ACC112 (cell line): ENCODE data around the gene CFAP299.

ENCODE experiments used
- H2AFZ ChIP-seq: fragments of 200-600 bp; sonication (generic); one replicate; pipeline ENCODE4 v1.6.0; 2017; ENCODE audit warnings: antibody characterized with exemption, low read length; ENCODE audit not compliant: unreplicated experiment
- H3K27ac ChIP-seq: fragments of 200-600 bp; sonication (generic); 2 replicates; pipeline ENCODE4 v1.5.1; 2014; ENCODE audit warnings: low read depth, mild to moderate bottlenecking, antibody characterized with exemption, low read length, moderate library complexity
- H3K27me3 ChIP-seq: fragments of 200-600 bp; sonication (generic); 2 replicates; pipeline ENCODE4 v1.6.1; 2014; ENCODE audit warnings: mild to moderate bottlenecking, antibody characterized with exemption, low read length, moderate library complexity, mixed read lengths; ENCODE audit not compliant: insufficient read depth
- H3K36me3 ChIP-seq: fragments of 200-600 bp; sonication (generic); 2 replicates; pipeline ENCODE4 v1.6.1; 2016; ENCODE audit warnings: mild to moderate bottlenecking, antibody characterized with exemption, low read length, moderate library complexity, mixed read lengths; ENCODE audit not compliant: insufficient read depth
- H3K4me1 ChIP-seq: fragments of 200-600 bp; sonication (generic); one replicate; pipeline ENCODE4 v1.6.1; 2016; ENCODE audit warnings: low read length, mixed read lengths; ENCODE audit not compliant: insufficient read depth, unreplicated experiment, control insufficient read depth
- H3K4me3 ChIP-seq: fragments of 200-600 bp; sonication (generic); 2 replicates; pipeline ENCODE4 v1.5.1; 2014; ENCODE audit warnings: mild to moderate bottlenecking, low read depth, low read length
- H3K79me2 ChIP-seq: fragments of 200-600 bp; sonication (generic); one replicate; pipeline ENCODE4 v1.6.0; 2016; ENCODE audit warnings: low read length; ENCODE audit not compliant: control insufficient read depth, unreplicated experiment, insufficient read depth

The CFAP299 gene

GRCh38 chr4:80387390-80388283, 52.1 kb downstream of the CFAP299 start:
- H3K79me2 ChIP-seq: no peaks in the 10 kb centered on the region
- no peak overlapping the region for H2AFZ ChIP-seq
- no peak overlapping the region for H3K4me3 ChIP-seq
- peaks cover 4% of the 10 kb centered on the region for H3K4me1 ChIP-seq
- H3K36me3 ChIP-seq: no peaks in the 10 kb centered on the region
- no peak overlapping the region for H3K27ac ChIP-seq
- no peaks in the 10 kb centered on the region for H3K27me3 ChIP-seq

DNA sequence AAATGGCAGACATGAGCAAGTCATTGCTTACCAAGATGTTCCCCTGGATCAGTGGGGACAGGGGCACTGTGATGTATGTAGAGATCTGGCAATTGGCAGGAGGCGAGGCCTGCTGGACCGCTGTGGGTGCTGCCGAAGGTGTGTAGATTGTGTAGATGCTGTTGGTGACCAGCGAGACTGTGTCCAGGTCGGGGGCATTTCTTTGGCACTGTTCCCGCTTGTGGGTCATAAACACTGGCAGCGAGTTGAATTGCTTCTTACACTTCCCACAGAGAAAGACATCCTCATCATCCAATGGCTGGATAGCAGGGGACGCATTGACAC, 52.7 kb downstream of the CFAP299 start:
- no peak overlapping the region for H3K27ac ChIP-seq
- H3K4me3 ChIP-seq: no peak overlapping the region
- H2AFZ ChIP-seq: no peak overlapping the region

DNA sequence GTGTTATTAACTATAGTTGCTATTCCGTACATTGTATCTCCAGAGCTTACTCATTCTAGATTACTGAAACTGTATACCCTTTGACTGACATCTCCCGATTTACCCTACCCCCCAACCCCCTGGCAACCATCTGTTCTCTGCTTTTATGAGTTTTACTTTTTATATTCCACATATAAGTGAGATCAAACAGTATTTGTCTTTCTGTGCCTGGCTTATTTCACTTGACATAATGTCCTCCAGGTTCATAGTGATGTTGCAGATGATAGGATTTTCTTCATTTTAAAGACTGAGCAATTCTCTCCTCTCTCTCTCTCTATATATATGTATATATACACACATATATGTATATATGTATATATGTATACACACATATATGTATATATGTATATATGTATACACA, 54.6 kb downstream of the CFAP299 start:
- no peak overlapping the region for H3K27ac ChIP-seq
- H3K4me3 ChIP-seq: no peak overlapping the region
- no peaks in the 10 kb centered on the region for H3K36me3 ChIP-seq
- H3K4me1 ChIP-seq: peaks cover 8% of the 10 kb centered on the region
- H3K79me2 ChIP-seq: no peaks in the 10 kb centered on the region
- no peaks in the 10 kb centered on the region for H3K27me3 ChIP-seq
- H2AFZ ChIP-seq: no peak overlapping the region

More for the DNA sequence above, 52.7 kb downstream of the CFAP299 start:
- no peaks in the 10 kb centered on the region for H3K79me2 ChIP-seq
- H3K4me1 ChIP-seq: peaks cover 8% of the 10 kb centered on the region
- no peaks in the 10 kb centered on the region for H3K27me3 ChIP-seq
- no peaks in the 10 kb centered on the region for H3K36me3 ChIP-seq

- Histone ChIP-seq H2AFZ (no peak overlapping the region), H3K4me3 (no peak overlapping the region), H3K79me2 (no peaks in the 10 kb centered on the region), H3K36me3 (no peaks in the 10 kb centered on the region), H3K4me1 (peaks cover 8% of the 10 kb centered on the region), H3K27me3 (no peaks in the 10 kb centered on the region), H3K27ac (no peak overlapping the region)
Observed at GRCh38 chr4:80393246-80393969, 57.9 kb downstream of the CFAP299 start.

- Histone ChIP-seq H3K27me3 (no peaks in the 10 kb centered on the region), H3K27ac (no peak overlapping the region), H3K79me2 (no peaks in the 10 kb centered on the region), H3K4me3 (no peak overlapping the region), H3K4me1 (peaks cover 8% of the 10 kb centered on the region), H2AFZ (no peak overlapping the region), H3K36me3 (no peaks in the 10 kb centered on the region)
Observed at GRCh38 chr4:80393970-80394250, 58.4 kb downstream of the CFAP299 start.

DNA sequence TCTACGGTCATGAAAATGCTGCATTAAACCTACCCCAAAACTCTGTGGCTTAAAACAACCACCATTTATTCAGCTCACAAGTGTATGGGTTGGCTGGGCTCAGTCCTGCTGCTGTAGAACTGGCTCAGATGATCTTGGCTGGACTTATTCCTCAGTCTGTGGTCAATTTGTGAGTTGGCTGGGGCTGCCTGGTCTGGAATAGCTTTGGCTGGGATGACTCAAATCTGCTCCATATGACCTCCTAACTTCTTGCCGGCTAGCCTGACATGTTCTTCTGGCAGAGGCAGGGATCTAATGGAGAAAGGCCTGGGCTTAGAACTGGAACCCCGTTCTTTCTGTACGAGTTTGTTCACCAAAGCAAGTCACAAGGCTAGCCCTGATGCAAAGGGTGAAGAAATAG, 71.7 kb downstream of the CFAP299 start:
- Histone ChIP-seq H3K36me3 (no peaks in the 10 kb centered on the region), H3K27ac (no peak overlapping the region), H3K27me3 (no peaks in the 10 kb centered on the region), H2AFZ (peak overlapping the region; percentile 30), H3K4me1 (peaks cover 5% of the 10 kb centered on the region), H3K4me3 (no peak overlapping the region), H3K79me2 (no peaks in the 10 kb centered on the region)

DNA sequence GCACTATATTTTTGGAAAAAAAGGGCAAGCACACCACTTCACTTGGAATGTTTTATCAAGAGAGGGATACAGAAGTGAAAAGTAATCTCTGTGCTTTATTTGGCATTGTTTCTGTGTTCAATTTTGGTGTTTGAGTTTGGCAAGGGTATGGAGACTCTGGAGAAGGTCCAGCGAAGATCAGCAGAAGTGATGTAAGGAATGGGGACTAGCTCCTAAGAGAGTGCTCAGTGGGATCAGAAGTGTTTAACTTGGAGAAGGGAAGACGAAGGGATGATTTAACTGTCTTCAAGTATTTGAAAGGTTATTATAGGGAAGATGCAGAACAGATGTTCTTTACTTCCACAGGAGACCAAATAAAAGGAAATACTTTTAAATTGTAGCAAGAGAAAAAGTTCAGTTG, 74.3 kb downstream of the CFAP299 start:
- Histone ChIP-seq H3K27me3 (no peaks in the 10 kb centered on the region), H3K4me1 (peaks cover 5% of the 10 kb centered on the region), H3K4me3 (no peak overlapping the region), H2AFZ (no peak overlapping the region), H3K27ac (no peak overlapping the region), H3K36me3 (no peaks in the 10 kb centered on the region), H3K79me2 (no peaks in the 10 kb centered on the region)

- no peaks in the 10 kb centered on the region for H3K27me3 ChIP-seq
- peaks cover 2% of the 10 kb centered on the region for H3K4me1 ChIP-seq
- H3K36me3 ChIP-seq: no peaks in the 10 kb centered on the region
- no peak overlapping the region for H3K27ac ChIP-seq
- H3K79me2 ChIP-seq: no peaks in the 10 kb centered on the region
- H3K4me3 ChIP-seq: no peak overlapping the region
- no peak overlapping the region for H2AFZ ChIP-seq
Observed at GRCh38 chr4:80412322-80412721, 76.8 kb downstream of the CFAP299 start.

DNA sequence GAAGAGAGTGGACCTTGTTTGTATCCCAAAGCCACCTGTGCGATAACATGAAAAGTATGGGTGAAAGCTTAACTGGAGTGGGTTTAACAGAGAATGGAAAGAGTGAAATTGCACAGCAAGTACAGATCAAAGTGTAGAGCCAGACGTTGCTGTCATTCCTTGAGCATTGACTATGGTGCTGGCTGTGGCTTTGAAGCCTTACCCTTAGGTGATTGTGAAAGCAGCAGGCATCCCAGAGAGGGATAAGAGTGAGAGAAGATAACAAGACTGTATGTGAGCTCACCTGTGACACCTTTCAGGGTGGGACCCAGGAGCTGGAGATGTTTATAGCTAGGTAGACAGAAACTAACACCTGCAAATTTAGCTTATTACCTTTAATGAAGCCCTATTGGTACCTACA, 77.6 kb downstream of the CFAP299 start:
- Histone ChIP-seq H3K4me1 (no peaks in the 10 kb centered on the region), H3K79me2 (no peaks in the 10 kb centered on the region), H3K27me3 (no peaks in the 10 kb centered on the region), H3K27ac (no peak overlapping the region), H2AFZ (no peak overlapping the region), H3K36me3 (no peaks in the 10 kb centered on the region), H3K4me3 (no peak overlapping the region)

DNA sequence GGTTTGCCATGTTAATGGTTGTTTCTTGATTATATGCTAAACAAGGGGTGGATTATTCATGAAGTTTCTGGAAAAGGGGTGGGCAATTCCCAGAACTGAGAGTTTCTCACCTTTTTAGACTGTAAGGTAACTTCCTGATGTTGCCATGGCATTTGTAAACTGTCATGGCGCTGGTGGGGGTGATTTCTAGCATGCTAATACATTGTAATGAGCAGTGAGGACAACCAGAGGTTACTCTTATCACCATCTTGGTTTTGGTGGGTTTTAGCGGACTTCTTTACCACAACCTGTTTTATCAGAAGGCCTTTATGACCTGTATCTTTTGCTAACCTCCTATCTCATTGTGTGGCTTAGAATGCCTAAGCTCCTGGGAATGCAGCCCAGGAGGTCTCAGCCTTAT, 81.5 kb downstream of the CFAP299 start:
- Histone ChIP-seq H3K27ac (no peak overlapping the region), H3K79me2 (no peaks in the 10 kb centered on the region), H2AFZ (no peak overlapping the region), H3K36me3 (no peaks in the 10 kb centered on the region), H3K4me1 (no peaks in the 10 kb centered on the region), H3K27me3 (no peaks in the 10 kb centered on the region), H3K4me3 (no peak overlapping the region)

- Histone ChIP-seq H2AFZ (no peak overlapping the region), H3K27me3 (no peaks in the 10 kb centered on the region), H3K27ac (no peak overlapping the region), H3K4me1 (no peaks in the 10 kb centered on the region), H3K4me3 (no peak overlapping the region), H3K79me2 (no peaks in the 10 kb centered on the region), H3K36me3 (no peaks in the 10 kb centered on the region)
Observed at GRCh38 chr4:80419946-80420345, 84.4 kb downstream of the CFAP299 start.
